T-helper 1 cell treated with Interleukin-12 subunit alpha and Interleukin-12 subunit beta and Interleukin-4 antibody, amounts not matched to agents 30 ng/mL and 1 ng/mL, for 36 hours (primary cell): ENCODE measurements around the gene GNAQ. TPM values are rescaled to one million over a fixed set of nuclear protein-coding genes. Genes with fewer than 3 reads are reported as not detected.
"Not testable (repeated sequence)": the region's sequence is repeated elsewhere in the genome, so short reads cannot be mapped to it uniquely, and the experiment has no call there.

Source experiments
- intact Hi-C: fragments of 100-400 bp; cut with micrococcal nuclease; formaldehyde crosslinking; loops from one replicate; pipeline ENCODE4 v1.15.1; 2024
- total RNA-seq: library from RNA; stranded (reverse); gene quantifications from 2 replicates; pipeline ENCODE4 v1.2.3, GENCODE V29; 2022

The GNAQ gene
- total RNA-seq, 1 donor from 2014 or later, result 37.6 TPM

- intact Hi-C loops, result no loop called here
Observed at GRCh38 chr9:77802515-77803293, 228.9 kb downstream of the GNAQ start.

GRCh38 chr9:77802064-77802463 lies 229.5 kb downstream of the GNAQ start:
- intact Hi-C loops, result no loop called here

GRCh38 chr9:77800924-77801551 lies 230.6 kb downstream of the GNAQ start:
- intact Hi-C loops, result no loop called here

DNA sequence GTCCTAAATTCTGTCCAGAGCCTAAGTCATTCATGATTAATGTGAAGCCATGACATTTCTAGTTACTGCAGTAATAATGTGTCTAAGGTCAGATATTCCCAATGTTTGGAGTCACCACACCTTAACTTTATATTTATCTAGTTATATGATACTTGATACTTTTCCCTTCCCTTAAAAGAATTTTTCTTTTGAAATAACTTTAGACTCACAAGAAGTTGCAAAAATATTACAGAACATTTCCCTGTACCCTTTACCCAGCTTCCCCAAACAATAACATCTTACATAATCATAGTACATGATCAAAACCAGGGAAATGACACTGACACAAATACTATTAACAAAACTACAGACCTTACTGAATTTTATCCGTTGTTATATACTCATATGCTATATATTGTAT lies 233.5 kb downstream of the GNAQ start:
- intact Hi-C loops, result no loop called here

GRCh38 chr9:77794985-77795384 lies 236.6 kb downstream of the GNAQ start:
- intact Hi-C loops, result no loop called here

DNA sequence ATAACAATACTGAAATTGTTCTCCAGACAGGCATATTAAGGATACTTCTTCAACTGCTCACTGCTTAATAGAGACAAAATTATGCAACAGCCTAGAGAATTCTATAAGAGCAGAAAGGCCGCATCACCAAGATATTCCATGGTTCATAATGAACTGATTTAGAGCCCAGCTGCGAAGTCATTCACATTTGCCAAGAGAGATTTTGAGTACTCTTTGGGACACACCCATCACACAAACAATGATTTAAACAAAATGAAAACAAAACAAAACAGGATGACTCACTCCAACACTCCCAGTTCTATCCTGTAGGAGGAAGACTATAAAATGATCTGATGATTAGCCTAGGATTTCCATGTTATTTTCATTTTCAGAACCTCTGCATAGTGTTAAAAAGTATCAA lies 237.8 kb downstream of the GNAQ start:
- intact Hi-C loops, result no loop called here

DNA sequence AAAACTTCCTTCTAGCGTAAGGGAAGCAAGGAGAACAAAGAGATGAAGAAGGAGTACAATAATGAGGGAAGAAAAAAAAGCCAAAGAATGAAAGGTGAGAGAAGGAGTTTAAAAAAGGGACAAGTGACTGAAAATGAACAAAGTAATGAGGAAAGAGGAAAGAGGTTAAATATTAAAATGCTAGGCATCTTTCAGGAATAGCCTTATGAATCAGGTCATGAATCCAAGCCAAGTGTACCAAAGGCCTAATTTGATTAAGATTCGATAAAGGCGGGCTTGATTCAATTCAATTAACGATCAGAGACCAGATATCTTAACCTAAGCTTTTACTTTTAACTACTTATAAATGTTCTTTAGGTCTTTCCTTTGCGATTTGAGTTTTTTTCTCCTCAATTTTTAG lies 241.7 kb downstream of the GNAQ start:
- intact Hi-C loops, result no loop called here

GRCh38 chr9:77785341-77785740 lies 246.3 kb downstream of the GNAQ start:
- intact Hi-C loops, result no loop called here

GRCh38 chr9:77783518-77783917 lies 248.1 kb downstream of the GNAQ start:
- intact Hi-C loops, result no loop called here

GRCh38 chr9:77779010-77779409 lies 252.6 kb downstream of the GNAQ start:
- intact Hi-C loops, result no loop called here

GRCh38 chr9:77773381-77773780 lies 258.2 kb downstream of the GNAQ start:
- intact Hi-C loops, result no loop called here

GRCh38 chr9:77772646-77773045 lies 259.0 kb downstream of the GNAQ start:
- intact Hi-C loops, result no loop called here

GRCh38 chr9:77771171-77771570 lies 260.4 kb downstream of the GNAQ start:
- intact Hi-C loops, result no loop called here

DNA sequence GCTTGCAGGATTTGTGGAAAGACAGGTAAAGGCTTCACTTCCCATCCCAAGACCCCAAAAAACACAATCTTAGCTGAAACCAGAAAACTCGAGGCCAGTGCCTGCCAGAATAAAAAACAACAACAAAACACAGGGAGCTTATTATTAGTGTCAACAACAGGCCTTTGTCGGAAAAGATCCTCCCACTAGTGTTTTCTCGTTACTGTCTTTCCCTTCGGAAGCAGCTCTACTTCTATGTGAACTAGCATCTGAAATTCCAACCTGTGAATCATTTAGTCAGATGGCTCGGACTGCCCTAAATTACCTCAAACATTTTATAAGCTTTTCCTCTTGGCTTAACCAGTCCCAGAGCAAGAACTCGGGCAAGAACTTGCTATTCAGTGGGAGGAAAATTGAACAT lies 261.3 kb downstream of the GNAQ start:
- intact Hi-C loops, result no loop called here

- intact Hi-C loops, result loop anchor here (5.0 kb wide), 2 partner anchors 263 to 353 kb away; partner anchors contain the start of gene GNAQ
Observed at GRCh38 chr9:77769246-77769645, 262.4 kb downstream of the GNAQ start.

DNA sequence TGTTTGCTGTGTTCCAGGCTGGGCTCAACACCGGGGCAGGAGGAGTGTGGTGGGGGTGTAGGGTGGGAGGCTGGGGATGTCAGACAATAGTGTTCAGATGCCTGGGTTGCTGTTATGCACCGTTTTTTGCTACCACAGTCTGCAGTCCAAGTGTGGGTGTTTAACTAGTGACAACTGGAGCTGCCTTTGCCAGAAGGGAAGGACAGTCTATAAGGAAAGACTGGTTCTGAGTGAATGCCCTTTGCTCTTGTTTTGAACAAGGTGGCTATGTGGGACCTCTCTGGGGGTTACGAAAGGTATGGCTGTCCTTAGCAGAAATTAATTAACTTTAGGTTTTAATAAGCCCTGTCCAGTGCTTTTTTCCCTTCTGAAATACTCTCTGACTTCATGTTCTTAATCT lies 265.0 kb downstream of the GNAQ start:
- intact Hi-C loops, result loop anchor here (5.0 kb wide), 2 partner anchors 266 to 356 kb away; partner anchors contain the start of gene GNAQ

DNA sequence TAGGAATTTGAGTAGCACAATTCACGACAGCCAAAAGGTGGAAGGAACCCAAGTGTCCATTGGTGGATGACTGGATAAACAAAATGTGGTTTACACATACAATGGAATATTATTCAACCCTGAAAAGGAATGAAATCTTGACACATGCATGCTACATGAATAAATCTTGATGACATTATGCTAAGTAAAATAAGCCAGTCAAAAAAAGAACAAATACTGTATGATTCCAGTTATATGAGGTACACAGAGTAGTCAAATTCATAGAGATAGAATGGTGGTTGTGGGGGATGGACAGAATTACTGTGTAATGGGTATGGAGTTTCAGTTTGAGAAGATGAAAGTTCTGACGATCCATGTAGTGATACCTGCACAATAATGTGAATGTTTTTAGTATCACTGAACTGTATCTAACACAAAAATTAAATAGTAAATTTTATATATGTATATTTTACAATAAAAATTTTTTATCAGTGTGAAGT lies 265.8 kb downstream of the GNAQ start:
- intact Hi-C loops, result loop anchor here (5.0 kb wide), 2 partner anchors 266 to 356 kb away; partner anchors contain the start of gene GNAQ

DNA sequence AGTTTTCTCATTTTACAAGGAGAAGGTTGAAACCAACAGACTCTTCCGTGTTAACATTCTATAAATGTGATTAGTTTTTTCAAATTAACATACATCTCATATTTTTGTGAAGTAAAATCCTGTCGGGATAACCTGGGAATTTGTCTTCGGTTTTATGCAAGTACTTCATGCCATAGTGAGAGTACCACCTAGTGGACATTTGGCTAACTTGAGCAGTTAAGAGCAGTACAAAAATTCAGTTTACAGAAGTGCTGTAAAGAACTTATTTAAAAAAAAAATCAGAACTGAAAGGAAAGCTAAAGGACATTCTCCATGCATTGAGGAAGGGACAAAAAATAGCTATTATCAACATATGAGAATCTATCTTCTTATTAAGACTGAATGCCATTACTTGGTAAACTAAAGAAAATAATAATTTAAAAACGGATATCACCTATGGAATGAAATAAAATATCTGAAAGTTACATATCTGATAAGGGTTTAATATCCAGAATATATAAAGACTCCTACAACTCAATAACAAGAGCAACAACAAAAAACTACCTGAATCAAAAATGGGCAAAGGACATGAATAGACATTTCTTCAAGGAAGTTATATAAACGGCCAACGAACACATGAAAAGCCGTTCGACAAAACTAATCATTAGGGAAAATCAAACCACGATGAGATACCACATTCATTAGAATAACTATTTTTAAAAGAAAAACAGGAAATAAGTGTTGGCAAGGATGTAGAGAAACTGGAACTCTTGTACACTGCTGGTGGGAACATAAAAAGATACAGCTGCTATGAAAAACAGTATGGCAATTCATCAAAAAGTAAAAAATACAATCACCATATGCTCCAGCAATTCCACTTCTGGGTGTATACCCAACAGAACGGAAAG lies 266.5 kb downstream of the GNAQ start:
- intact Hi-C loops, result loop anchor here (5.0 kb wide), 2 partner anchors 267 to 357 kb away; partner anchors contain the start of gene GNAQ

GRCh38 chr9:77763566-77763965 lies 268.0 kb downstream of the GNAQ start:
- intact Hi-C loops, result no loop called here

GRCh38 chr9:77760919-77761318 lies 270.7 kb downstream of the GNAQ start:
- intact Hi-C loops, result not testable (repeated sequence)

GRCh38 chr9:77759391-77759790 lies 272.2 kb downstream of the GNAQ start:
- intact Hi-C loops, result no loop called here

DNA sequence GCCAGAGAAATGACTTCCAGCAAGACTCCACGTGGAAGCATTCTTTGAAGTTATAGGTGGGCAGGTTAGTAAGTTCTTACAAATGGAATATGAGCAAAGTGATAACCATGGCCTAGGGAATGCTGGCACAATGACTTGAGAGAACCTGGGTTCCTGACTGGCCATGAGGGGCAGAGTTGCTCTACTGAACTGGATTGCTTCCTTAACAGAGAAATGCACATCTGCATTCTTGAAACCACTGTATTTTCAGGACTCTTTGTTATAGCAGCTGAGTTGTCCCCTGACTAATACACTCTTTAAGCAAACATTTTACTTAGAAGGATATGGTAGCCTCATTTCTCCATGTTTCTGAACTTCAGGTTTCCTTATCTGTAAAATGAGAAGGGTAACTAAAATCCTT lies 275.2 kb downstream of the GNAQ start:
- intact Hi-C loops, result no loop called here
